Measurements from ENCODE around the gene AP3B1.

DNA sequence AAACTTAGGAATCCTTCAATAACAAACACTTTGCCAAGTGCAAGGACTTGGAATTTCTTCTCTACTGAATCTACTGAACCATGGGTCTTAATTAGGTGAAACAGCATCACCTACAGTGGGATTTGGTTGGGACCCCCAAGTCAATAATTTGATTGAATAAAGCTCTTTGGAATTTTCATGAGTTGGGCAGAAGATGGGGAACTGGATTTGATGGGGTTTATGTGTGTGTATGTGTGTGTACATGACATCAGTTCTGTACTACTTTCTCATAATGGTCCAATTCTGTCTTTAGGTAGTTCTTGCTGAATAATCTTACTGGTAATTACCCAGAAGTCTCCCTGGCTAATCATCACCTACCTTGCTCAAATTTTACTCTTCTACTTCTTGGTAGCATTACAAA lies 319.9 kb downstream of the AP3B1 start:
- TF ChIP-seq, protein P1, sequence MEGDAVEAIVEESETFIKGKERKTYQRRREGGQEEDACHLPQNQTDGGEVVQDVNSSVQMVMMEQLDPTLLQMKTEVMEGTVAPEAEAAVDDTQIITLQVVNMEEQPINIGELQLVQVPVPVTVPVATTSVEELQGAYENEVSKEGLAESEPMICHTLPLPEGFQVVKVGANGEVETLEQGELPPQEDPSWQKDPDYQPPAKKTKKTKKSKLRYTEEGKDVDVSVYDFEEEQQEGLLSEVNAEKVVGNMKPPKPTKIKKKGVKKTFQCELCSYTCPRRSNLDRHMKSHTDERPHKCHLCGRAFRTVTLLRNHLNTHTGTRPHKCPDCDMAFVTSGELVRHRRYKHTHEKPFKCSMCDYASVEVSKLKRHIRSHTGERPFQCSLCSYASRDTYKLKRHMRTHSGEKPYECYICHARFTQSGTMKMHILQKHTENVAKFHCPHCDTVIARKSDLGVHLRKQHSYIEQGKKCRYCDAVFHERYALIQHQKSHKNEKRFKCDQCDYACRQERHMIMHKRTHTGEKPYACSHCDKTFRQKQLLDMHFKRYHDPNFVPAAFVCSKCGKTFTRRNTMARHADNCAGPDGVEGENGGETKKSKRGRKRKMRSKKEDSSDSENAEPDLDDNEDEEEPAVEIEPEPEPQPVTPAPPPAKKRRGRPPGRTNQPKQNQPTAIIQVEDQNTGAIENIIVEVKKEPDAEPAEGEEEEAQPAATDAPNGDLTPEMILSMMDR (conservative IDR thresholded peaks at IDR 0.05 in 1 of 2, IDR thresholded peaks at IDR 0.05 in 1 of 2; ENCODE audit: low read depth in 1 of 2, low read length in 2 of 2): no peak
- no peak for TF ChIP-seq EZH2 (IDR thresholded peaks at IDR 0.05; ENCODE audit: low read length, missing control alignments)

All from fibroblast of lung (primary cell).